NCI-H446 treated with DMSO at 0.1 percent for 48 hours (cell line): ENCODE results near the gene CLK4.

Experiments used
- DNase-seq: peaks from one replicate; lab custom pipeline; 2025; lab: John Stamatoyannopoulos, UW

CLK4 gene

DNA sequence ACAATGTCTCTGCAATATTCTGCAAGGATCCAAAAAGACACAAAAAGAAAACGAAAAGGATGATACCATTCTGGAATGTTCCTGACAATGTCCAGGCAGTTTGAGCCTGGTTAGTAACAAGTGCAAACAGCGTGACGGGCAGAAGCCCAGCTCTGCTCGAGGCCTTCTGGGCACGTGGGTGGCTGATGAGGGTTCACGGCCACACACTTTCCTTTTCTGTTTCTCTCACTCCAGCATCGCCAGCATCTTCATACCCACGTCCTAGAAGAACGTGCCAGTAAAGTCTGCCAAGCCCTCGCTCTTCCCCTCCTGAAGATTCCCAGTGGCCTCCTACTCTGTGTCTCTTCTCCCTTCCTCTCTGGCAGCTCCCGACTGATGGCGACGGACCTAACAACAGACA, 73.3 kb downstream of the CLK4 start:
- DNase-seq: no peak
